HepG2 (cell line): ENCODE data around the gene VPS18. TPM values are rescaled to one million over a fixed set of nuclear protein-coding genes. Genes with fewer than 3 reads are reported as not detected.

Experiments used
- ARID2 ChIP-seq: sonication (generic); formaldehyde crosslinking; IDR thresholded peaks from 2 replicates; pipeline ENCODE4 v1.8.1; 2022; ENCODE audit warnings: mild to moderate bottlenecking, missing genetic modification reagents, borderline replicate concordance
- ARNTL ChIP-seq: sonication (generic); formaldehyde crosslinking; IDR thresholded peaks from 2 replicates; pipeline ENCODE4 v1.4.0; 2020; ENCODE audit warnings: mild to moderate bottlenecking, missing genetic modification reagents
- EZH2 ChIP-seq: conservative IDR thresholded peaks from 2 replicates; pipeline ENCODE4 v1.6.1; 2012; ENCODE audit warnings: mild to moderate bottlenecking, low read depth, low read length, moderate library complexity
- HDAC1 ChIP-seq: sonication (generic); formaldehyde crosslinking; IDR thresholded peaks from 2 replicates; pipeline ENCODE4 v1.5.1; 2020; ENCODE audit warnings: mild to moderate bottlenecking, missing genetic modification reagents
- HNF4G ChIP-seq, 2 experiments: sonication (generic) in 1 of 2; formaldehyde crosslinking in 1 of 2; IDR thresholded peaks; 2 replicates each; pipeline versions ENCODE4 v1.4.0 to v1.6.1; 2011 to 2020; ENCODE audit warnings: borderline replicate concordance in 2 of 2, low read depth in 2 of 2, mild to moderate bottlenecking in 2 of 2, low read length in 1 of 2, missing genetic modification reagents in 1 of 2, moderate library complexity in 1 of 2
- JUND ChIP-seq: sonication (generic); formaldehyde crosslinking; IDR thresholded peaks from 2 replicates; pipeline ENCODE4 v1.8.0; 2022; ENCODE audit warnings: mild to moderate bottlenecking, missing genetic modification reagents
- KDM6A ChIP-seq: IDR thresholded peaks from 2 replicates; pipeline ENCODE4 v1.6.1; 2016; ENCODE audit warnings: low read depth
- MIER2 ChIP-seq: IDR thresholded peaks from 2 replicates; pipeline ENCODE4 v1.6.1; 2016; ENCODE audit warnings: missing biosample characterization, missing genetic modification reagents
- MXD1 ChIP-seq: sonication (generic); formaldehyde crosslinking; IDR thresholded peaks from 2 replicates; pipeline ENCODE4 v1.4.0; 2020; ENCODE audit warnings: mild to moderate bottlenecking, missing genetic modification reagents
- NR2F1 ChIP-seq, 2 experiments: fragments of 450-650 bp in 1 of 2; formaldehyde crosslinking in 1 of 2; IDR thresholded peaks; 2 replicates each; pipeline versions ENCODE4 v1.5.0 to v1.6.1; 2016 to 2020; ENCODE audit warnings: mild to moderate bottlenecking in 1 of 2, missing compliant biosample characterization in 1 of 2, missing genetic modification reagents in 1 of 2, moderate library complexity in 1 of 2
- PREB ChIP-seq: sonication (generic); formaldehyde crosslinking; IDR thresholded peaks from 2 replicates; pipeline ENCODE4 v1.4.0; 2020; ENCODE audit warnings: missing genetic modification reagents
- SIN3A ChIP-seq: IDR thresholded peaks from 2 replicates; pipeline ENCODE4 v1.6.1; 2011; ENCODE audit warnings: low read depth, mild to moderate bottlenecking, control low read depth, low read length, borderline replicate concordance
- SRY ChIP-seq: sonication (generic); formaldehyde crosslinking; IDR thresholded peaks from 2 replicates; pipeline ENCODE4 v1.8.0; 2022; ENCODE audit warnings: mild to moderate bottlenecking, missing genetic modification reagents
- XBP1 ChIP-seq: sonication (generic); formaldehyde crosslinking; IDR thresholded peaks from 2 replicates; pipeline ENCODE4 v1.5.0; 2020; ENCODE audit warnings: missing genetic modification reagents
- ZBTB8A ChIP-seq: sonication (generic); formaldehyde crosslinking; IDR thresholded peaks from 2 replicates; pipeline ENCODE4 v1.4.0; 2020; ENCODE audit warnings: mild to moderate bottlenecking, low read depth, missing genetic modification reagents, borderline replicate concordance
- ZMYM2 ChIP-seq: sonication (generic); formaldehyde crosslinking; IDR thresholded peaks from 2 replicates; pipeline ENCODE4 v1.8.0; 2022; ENCODE audit warnings: mild to moderate bottlenecking, missing genetic modification reagents
- ZNF180 ChIP-seq: sonication (generic); formaldehyde crosslinking; IDR thresholded peaks from 2 replicates; pipeline ENCODE4 v1.4.0; 2020; ENCODE audit warnings: low read depth, missing genetic modification reagents, borderline replicate concordance
- ZNF746 ChIP-seq: sonication (generic); formaldehyde crosslinking; IDR thresholded peaks from 2 replicates; pipeline ENCODE4 v1.8.0; 2022; ENCODE audit warnings: mild to moderate bottlenecking, missing genetic modification reagents
- ZNF841 ChIP-seq: sonication (generic); formaldehyde crosslinking; IDR thresholded peaks from 2 replicates; pipeline ENCODE4 v1.8.1; 2023; ENCODE audit warnings: missing genetic modification reagents, borderline replicate concordance
- ZZZ3 ChIP-seq: sonication (generic); formaldehyde crosslinking; IDR thresholded peaks from 2 replicates; pipeline ENCODE4 v1.4.0; 2020; ENCODE audit warnings: missing genetic modification reagents, mild to moderate bottlenecking, borderline replicate concordance
- polyA plus RNA-seq, 8 experiments: library from polyadenylated mRNA; depleted of rRNA in 3 of 8; stranded (reverse) in 7 of 8; unstranded in 1 of 8; fragments of >200 nt; fragmentation: Illumina TruSeq in 4 of 8; extraction: Trizol in 4 of 8; gene quantifications; 2 replicates each; pipeline versions ENCODE4 v1.2.1 to v1.2.3, GENCODE V29; 2011 to 2016; ENCODE audit warnings: low read depth in 4 of 8, missing spikeins in 1 of 8, mixed read lengths in 1 of 8; ENCODE audit not compliant: insufficient read depth in 1 of 8
- total RNA-seq, 5 experiments: library from RNA; depleted of rRNA; stranded (reverse); fragments of >200 nt; fragmentation: Illumina TruSeq; extraction: Trizol; gene quantifications; 2 replicates each; pipeline ENCODE4 v1.2.3, GENCODE V29; 2016; ENCODE audit warnings: low read depth in 1 of 5
- TF ChIP-seq, protein P1 (sequence below): sonication (generic); formaldehyde crosslinking; IDR thresholded peaks from 2 replicates; pipeline ENCODE4 v1.9.0; 2021; ENCODE audit warnings: missing genetic modification reagents, mild to moderate bottlenecking, borderline replicate concordance
- TF ChIP-seq, protein P2 (sequence below): sonication (generic); formaldehyde crosslinking; conservative IDR thresholded peaks from 2 replicates; pipeline ENCODE4 v1.8.0; 2022; ENCODE audit warnings: mild to moderate bottlenecking, moderate library complexity, missing genetic modification reagents

Gene VPS18
- total and polyA plus RNA-seq, 2 of the 13 experiments (the other 11 are each of a cell fraction or from before 2014, with no cell fraction given): 5.8 to 17.0 TPM

GRCh38 chr15:40893733-40894680 is at the start of gene VPS18 (continued):
- TF ChIP-seq ZMYM2 (CRISPR knock-in tag) (0 out of 2 replicates have a peak, but pooled peaks have one; percentile 19), HNF4G (IDR thresholded peaks at IDR 0.05; ENCODE audit: borderline replicate concordance, low read depth, low read length) (no peak), HNF4G (CRISPR knock-in tag; IDR thresholded peaks at IDR 0.05; ENCODE audit: borderline replicate concordance, low read depth) (no peak), EZH2 (no peak), PREB (CRISPR knock-in tag) (no peak), SIN3A (peak; percentile 80; the same call in 1 of the 2 replicates), ARNTL (CRISPR knock-in tag) (0 out of 2 replicates have a peak, but pooled peaks have one; percentile 16), NR2F1 (CRISPR knock-in tag; IDR thresholded peaks at IDR 0.05) (no peak), MXD1 (CRISPR knock-in tag) (peak; percentile 61), ZNF746 (CRISPR knock-in tag) (no peak), ZNF180 (CRISPR knock-in tag) (no peak), MIER2 (no peak), JUND (no peak), HDAC1 (CRISPR knock-in tag) (peak; percentile 87), ARID2 (CRISPR knock-in tag) (no peak), KDM6A (CRISPR knock-in tag) (no peak), ZBTB8A (CRISPR knock-in tag) (peak; percentile 35; the same call in 1 of the 2 replicates), XBP1 (no peak), ZZZ3 (CRISPR knock-in tag) (0 out of 2 replicates have a peak, but pooled peaks have one; percentile 31), SRY (CRISPR knock-in tag) (no peak), ZNF841 (no peak)
- TF ChIP-seq, protein P1, sequence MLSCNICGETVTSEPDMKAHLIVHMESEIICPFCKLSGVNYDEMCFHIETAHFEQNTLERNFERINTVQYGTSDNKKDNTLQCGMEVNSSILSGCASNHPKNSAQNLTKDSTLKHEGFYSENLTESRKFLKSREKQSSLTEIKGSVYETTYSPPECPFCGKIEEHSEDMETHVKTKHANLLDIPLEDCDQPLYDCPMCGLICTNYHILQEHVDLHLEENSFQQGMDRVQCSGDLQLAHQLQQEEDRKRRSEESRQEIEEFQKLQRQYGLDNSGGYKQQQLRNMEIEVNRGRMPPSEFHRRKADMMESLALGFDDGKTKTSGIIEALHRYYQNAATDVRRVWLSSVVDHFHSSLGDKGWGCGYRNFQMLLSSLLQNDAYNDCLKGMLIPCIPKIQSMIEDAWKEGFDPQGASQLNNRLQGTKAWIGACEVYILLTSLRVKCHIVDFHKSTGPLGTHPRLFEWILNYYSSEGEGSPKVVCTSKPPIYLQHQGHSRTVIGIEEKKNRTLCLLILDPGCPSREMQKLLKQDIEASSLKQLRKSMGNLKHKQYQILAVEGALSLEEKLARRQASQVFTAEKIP (CRISPR knock-in tag): no peak
- TF ChIP-seq, protein P2, sequence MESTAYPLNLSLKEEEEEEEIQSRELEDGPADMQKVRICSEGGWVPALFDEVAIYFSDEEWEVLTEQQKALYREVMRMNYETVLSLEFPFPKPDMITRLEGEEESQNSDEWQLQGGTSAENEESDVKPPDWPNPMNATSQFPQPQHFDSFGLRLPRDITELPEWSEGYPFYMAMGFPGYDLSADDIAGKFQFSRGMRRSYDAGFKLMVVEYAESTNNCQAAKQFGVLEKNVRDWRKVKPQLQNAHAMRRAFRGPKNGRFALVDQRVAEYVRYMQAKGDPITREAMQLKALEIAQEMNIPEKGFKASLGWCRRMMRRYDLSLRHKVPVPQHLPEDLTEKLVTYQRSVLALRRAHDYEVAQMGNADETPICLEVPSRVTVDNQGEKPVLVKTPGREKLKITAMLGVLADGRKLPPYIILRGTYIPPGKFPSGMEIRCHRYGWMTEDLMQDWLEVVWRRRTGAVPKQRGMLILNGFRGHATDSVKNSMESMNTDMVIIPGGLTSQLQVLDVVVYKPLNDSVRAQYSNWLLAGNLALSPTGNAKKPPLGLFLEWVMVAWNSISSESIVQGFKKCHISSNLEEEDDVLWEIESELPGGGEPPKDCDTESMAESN: no peak
